Activated CD8-positive, alpha-beta memory T cell treated with anti-CD3 and anti-CD28 coated beads for 36 hours (primary cell): Measurements from ENCODE around the gene NEB. TPM values are rescaled to one million over a fixed set of nuclear protein-coding genes. Genes with fewer than 3 reads are reported as not detected.

Source experiments
- CTCF ChIA-PET: fragments of 350-600 bp; sonication (Branson Sonifier 250); formaldehyde crosslinking; loops from one replicate; lab custom pipeline; 2021; ENCODE audit warnings: antibody characterized with exemption; lab: Charles Lee
- POLR2A ChIA-PET: fragments of 350-600 bp; sonication (Branson Sonifier 250); formaldehyde crosslinking; loops from one replicate; lab custom pipeline; 2021; ENCODE audit warnings: antibody characterized with exemption; lab: Charles Lee
- total RNA-seq, 2 experiments: library from RNA; stranded (reverse); gene quantifications; one replicate each; pipeline ENCODE4 v1.2.3, GENCODE V29; 2021

NEB gene
- total RNA-seq, 2 experiments from 2014 or later, result 0.02 to 0.10 TPM

- CTCF ChIA-PET, result no interaction called here
- POLR2A ChIA-PET, result no interaction called here
Observed at GRCh38 chr2:151525821-151526373, 208.4 kb downstream of the NEB start.

- ChIA-PET POLR2A (interaction anchor here (0.5 kb wide), 1 partner anchor 1251 kb away, joined by 3 read pairs; no protein-coding TSS in a partner anchor), CTCF (no interaction called here)
Observed at GRCh38 chr2:151523850-151524249, 210.4 kb downstream of the NEB start.

GRCh38 chr2:151522556-151522955, 211.7 kb downstream of the NEB start:
- CTCF ChIA-PET, result no interaction called here
- POLR2A ChIA-PET, result no interaction called here

- ChIA-PET CTCF (no interaction called here), POLR2A (no interaction called here)
Observed at GRCh38 chr2:151520976-151521375, 213.3 kb downstream of the NEB start.

GRCh38 chr2:151518802-151519201, 215.5 kb downstream of the NEB start:
- ChIA-PET CTCF (no interaction called here), POLR2A (no interaction called here)

- CTCF ChIA-PET, result interaction anchor here (1.3 kb wide), 1 partner anchor 15 kb away, joined by 3 read pairs; no protein-coding TSS in a partner anchor
Observed at GRCh38 chr2:151508519-151508918, 225.8 kb downstream of the NEB start.

GRCh38 chr2:151506170-151506569, 228.1 kb downstream of the NEB start:
- ChIA-PET POLR2A (no interaction called here), CTCF (no interaction called here)

More at GRCh38 chr2:151508519-151508918, 225.8 kb downstream of the NEB start:
- POLR2A ChIA-PET, result no interaction called here

GRCh38 chr2:151498178-151498577, 236.1 kb downstream of the NEB start:
- ChIA-PET CTCF (no interaction called here), POLR2A (no interaction called here)

- CTCF ChIA-PET, result interaction anchor here (0.9 kb wide), 1 partner anchor 9 kb away, joined by 4 read pairs; no protein-coding TSS in a partner anchor
- POLR2A ChIA-PET, result no interaction called here
Observed at GRCh38 chr2:151491496-151491895, 242.8 kb downstream of the NEB start.

GRCh38 chr2:151490276-151490675, 244.0 kb downstream of the NEB start:
- CTCF ChIA-PET, result no interaction called here
- POLR2A ChIA-PET, result no interaction called here

GRCh38 chr2:151486053-151486452, 248.2 kb downstream of the NEB start:
- CTCF ChIA-PET, result no interaction called here
- POLR2A ChIA-PET, result no interaction called here

- ChIA-PET CTCF (no interaction called here), POLR2A (no interaction called here)
Observed at GRCh38 chr2:151484100-151484499, 250.2 kb downstream of the NEB start.

GRCh38 chr2:151483546-151483945, 250.7 kb downstream of the NEB start:
- CTCF ChIA-PET, result no interaction called here
- POLR2A ChIA-PET, result no interaction called here

GRCh38 chr2:151482171-151482725, 252.0 kb downstream of the NEB start:
- ChIA-PET POLR2A (interaction anchor here (0.6 kb wide), 1 partner anchor 193 kb away, joined by 6 read pairs; no protein-coding TSS in a partner anchor), CTCF (no interaction called here)

- ChIA-PET CTCF (no interaction called here), POLR2A (no interaction called here)
Observed at GRCh38 chr2:151481744-151482143, 252.5 kb downstream of the NEB start.

- POLR2A ChIA-PET, result no interaction called here
- CTCF ChIA-PET, result no interaction called here
Observed at GRCh38 chr2:151478011-151478410, 256.3 kb downstream of the NEB start.

GRCh38 chr2:151476287-151476686, 258.0 kb downstream of the NEB start:
- ChIA-PET POLR2A (no interaction called here), CTCF (no interaction called here)

- CTCF ChIA-PET, result no interaction called here
- POLR2A ChIA-PET, result no interaction called here
Observed at GRCh38 chr2:151475071-151475470, 259.2 kb downstream of the NEB start.

- ChIA-PET CTCF (no interaction called here), POLR2A (no interaction called here)
Observed at GRCh38 chr2:151472966-151473365, 261.3 kb downstream of the NEB start.

- POLR2A ChIA-PET, result interaction anchor here (0.6 kb wide), 1 partner anchor 9 kb away, joined by 7 read pairs; no protein-coding TSS in a partner anchor
Observed at GRCh38 chr2:151470556-151470955, 263.7 kb downstream of the NEB start.

GRCh38 chr2:151465771-151466170, 268.5 kb downstream of the NEB start:
- ChIA-PET POLR2A (no interaction called here), CTCF (no interaction called here)

More at GRCh38 chr2:151470556-151470955, 263.7 kb downstream of the NEB start:
- CTCF ChIA-PET, result interaction anchor here (0.6 kb wide), 1 partner anchor 45 kb away, joined by 4 read pairs; no protein-coding TSS in a partner anchor
